BJ (cell line): ENCODE measurements around the gene PGBD1. TPM values are rescaled to one million over a fixed set of nuclear protein-coding genes. Genes with fewer than 3 reads are reported as not detected.
A peak's percentile ranks its signal among the peaks of the same experiment; 100 is the strongest.

ENCODE experiments used
- CTCF ChIA-PET: fragments of 350-600 bp; formaldehyde crosslinking; extraction: SDS; loops from one replicate; lab custom pipeline; 2021; ENCODE audit warnings: antibody characterized with exemption, inconsistent platforms; lab: Yijun Ruan, JAX
- POLR2A ChIA-PET: fragments of 300-600 bp; sonication (Branson Sonifier 250); formaldehyde crosslinking; extraction: SDS; loops from one replicate; lab custom pipeline; 2021; ENCODE audit warnings: antibody characterized with exemption; lab: Charles Lee
- DNase-seq: peaks from one replicate; pipeline ENCODE4 v3.0.0-alpha.2; 2011; ENCODE audit warnings: low read depth
- H3K27me3 ChIP-seq: 2 replicates; pipeline ENCODE4 v1.6.0; 2011; ENCODE audit warnings: low read length; ENCODE audit not compliant: control insufficient read depth, insufficient read depth
- H3K36me3 ChIP-seq: 2 replicates; pipeline ENCODE4 v1.5.1; 2011; ENCODE audit warnings: low read length; ENCODE audit not compliant: control insufficient read depth, insufficient read depth
- H3K4me3 ChIP-seq: 2 replicates; pipeline ENCODE4 v1.5.1; 2011; ENCODE audit warnings: low read depth, mild to moderate bottlenecking, control low read depth, low read length
- CTCF ChIP-seq: IDR thresholded peaks from 2 replicates; pipeline ENCODE4 v1.5.1; 2011; ENCODE audit warnings: low read depth, mild to moderate bottlenecking, control low read depth, inconsistent platforms, low read length, moderate library complexity; ENCODE audit not compliant: insufficient read depth
- polyA minus RNA-seq: library from RNA; depleted of rRNA, polyadenylated mRNA; stranded (reverse); fragments of >200 nt; gene quantifications from 2 replicates; pipeline ENCODE4 v1.2.3, GENCODE V29; 2011; rRNA and poly(A)+ RNA removed
- polyA plus RNA-seq: library from polyadenylated mRNA; depleted of rRNA; stranded (reverse); fragments of >200 nt; gene quantifications from 2 replicates; pipeline ENCODE4 v1.2.3, GENCODE V29; 2011; rRNA removed

PGBD1 gene, protein sequence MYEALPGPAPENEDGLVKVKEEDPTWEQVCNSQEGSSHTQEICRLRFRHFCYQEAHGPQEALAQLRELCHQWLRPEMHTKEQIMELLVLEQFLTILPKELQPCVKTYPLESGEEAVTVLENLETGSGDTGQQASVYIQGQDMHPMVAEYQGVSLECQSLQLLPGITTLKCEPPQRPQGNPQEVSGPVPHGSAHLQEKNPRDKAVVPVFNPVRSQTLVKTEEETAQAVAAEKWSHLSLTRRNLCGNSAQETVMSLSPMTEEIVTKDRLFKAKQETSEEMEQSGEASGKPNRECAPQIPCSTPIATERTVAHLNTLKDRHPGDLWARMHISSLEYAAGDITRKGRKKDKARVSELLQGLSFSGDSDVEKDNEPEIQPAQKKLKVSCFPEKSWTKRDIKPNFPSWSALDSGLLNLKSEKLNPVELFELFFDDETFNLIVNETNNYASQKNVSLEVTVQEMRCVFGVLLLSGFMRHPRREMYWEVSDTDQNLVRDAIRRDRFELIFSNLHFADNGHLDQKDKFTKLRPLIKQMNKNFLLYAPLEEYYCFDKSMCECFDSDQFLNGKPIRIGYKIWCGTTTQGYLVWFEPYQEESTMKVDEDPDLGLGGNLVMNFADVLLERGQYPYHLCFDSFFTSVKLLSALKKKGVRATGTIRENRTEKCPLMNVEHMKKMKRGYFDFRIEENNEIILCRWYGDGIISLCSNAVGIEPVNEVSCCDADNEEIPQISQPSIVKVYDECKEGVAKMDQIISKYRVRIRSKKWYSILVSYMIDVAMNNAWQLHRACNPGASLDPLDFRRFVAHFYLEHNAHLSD
- 3.1 and 3.4 TPM in 2 replicates for polyA plus RNA-seq
- 1.4 and 2.7 TPM in 2 replicates for polyA minus RNA-seq

DNA sequence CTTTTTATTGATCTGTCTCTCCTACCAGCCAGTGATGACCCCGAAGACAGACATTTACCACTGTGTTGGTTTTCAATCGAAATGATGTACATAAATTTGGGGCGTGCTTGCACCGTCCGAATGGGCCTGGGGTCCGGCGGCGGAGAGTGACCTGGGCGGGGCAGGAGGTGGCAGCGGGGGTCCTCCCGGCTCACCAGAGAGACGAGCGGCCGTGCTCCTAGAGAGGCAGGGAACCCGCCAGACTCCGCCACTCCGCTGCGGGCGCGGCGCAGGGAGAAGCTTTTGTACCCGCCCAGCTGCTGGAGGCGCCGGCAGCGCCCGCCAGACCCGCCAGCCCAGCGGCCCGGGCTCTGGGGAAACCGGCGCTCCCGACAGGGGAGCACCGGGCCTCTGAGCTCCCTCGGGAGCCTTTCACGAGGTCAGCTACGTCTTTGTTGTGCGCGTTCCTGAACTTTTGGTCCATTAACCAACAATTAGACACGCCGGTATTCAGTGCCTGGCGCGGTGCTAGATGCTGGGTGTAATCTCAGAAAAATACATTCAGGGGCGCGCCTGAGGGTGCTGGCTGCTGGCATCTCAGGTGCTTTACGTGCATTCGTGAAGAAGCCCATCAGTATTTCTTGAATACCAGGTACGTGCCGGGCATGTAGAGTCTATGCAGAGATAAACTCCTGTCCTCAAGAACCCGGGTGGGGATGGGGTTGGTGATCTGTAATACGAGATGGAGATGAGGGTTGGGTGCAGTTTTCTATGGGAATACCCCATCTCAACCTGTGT lies at the start of gene PGBD1:
Gene PGBD1 (plus strand): TSS at position 285 of the 777 bp plus-strand sequence. CDS start 2,242 bp downstream, outside the sequence.
- no peak for TF ChIP-seq CTCF
- Histone ChIP-seq H3K36me3 (peaks cover 6% of the 10 kb centered on the region), H3K27me3 (no peaks in the 10 kb centered on the region), H3K4me3 (peak within 1 kb of the TSS; percentile 53)
- ChIA-PET CTCF (no interaction called here), POLR2A (interaction anchor here (1.4 kb wide), 1 partner anchor 14 kb away, joined by 15 read pairs; the partner anchor contains the start of gene ZSCAN26)
- DNase-seq, result no peak

DNA sequence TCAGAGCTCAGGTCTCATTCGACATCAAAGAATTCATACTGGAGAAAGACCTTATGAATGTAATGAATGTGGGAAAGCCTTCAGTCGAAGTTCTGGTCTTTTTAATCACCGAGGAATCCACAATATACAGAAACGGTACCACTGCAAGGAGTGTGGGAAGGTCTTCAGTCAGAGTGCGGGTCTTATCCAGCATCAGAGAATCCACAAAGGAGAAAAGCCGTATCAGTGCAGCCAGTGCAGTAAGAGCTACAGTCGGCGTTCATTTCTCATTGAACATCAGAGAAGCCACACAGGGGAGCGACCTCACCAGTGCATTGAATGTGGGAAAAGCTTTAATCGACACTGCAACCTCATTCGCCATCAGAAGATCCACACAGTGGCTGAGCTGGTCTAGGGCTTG lies 48.6 kb upstream of the PGBD1 start:
- H3K36me3 ChIP-seq, result peaks cover 4% of the 10 kb centered on the region

DNA sequence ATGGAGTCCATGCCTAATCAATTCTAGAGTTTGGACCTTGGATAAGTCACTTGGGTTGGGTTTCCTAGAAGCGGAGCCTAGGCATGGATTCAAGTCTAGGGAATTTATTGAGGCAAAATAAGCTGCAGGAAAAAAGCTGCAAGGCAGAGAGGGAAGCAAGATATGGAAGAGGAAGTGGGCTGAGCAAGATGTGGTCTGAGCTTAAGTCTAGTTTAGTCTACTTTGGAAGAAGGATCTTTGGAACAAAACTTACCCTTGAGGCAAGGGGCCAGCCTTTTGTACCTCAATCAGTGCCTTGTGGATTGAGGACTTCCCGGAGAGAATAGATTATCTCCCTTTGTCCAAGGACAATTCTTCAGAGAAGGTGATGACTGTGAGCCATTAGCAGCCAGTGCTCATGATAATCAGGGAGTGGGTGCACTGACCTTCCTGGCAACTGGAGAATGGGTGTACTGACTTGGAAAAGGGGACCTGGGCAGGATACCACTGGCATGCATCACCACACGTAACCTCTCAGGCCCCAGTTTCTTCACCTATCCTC lies 45.4 kb upstream of the PGBD1 start:
- TF ChIP-seq CTCF, result no peak
- Histone ChIP-seq H3K36me3 (peaks cover 2% of the 10 kb centered on the region; the same call in 1 of the 2 replicates), H3K4me3 (no peak overlapping the region), H3K27me3 (no peaks in the 10 kb centered on the region)
- no peak for DNase-seq
- CTCF ChIA-PET, result no interaction called here
- POLR2A ChIA-PET, result no interaction called here

More for the DNA sequence above, 48.6 kb upstream of the PGBD1 start:
- no peak overlapping the region for H3K4me3 ChIP-seq
- DNase-seq, result no peak
- TF ChIP-seq CTCF, result no peak
- ChIA-PET POLR2A (no interaction called here), CTCF (no interaction called here)
- H3K27me3 ChIP-seq, result no peaks in the 10 kb centered on the region

DNA sequence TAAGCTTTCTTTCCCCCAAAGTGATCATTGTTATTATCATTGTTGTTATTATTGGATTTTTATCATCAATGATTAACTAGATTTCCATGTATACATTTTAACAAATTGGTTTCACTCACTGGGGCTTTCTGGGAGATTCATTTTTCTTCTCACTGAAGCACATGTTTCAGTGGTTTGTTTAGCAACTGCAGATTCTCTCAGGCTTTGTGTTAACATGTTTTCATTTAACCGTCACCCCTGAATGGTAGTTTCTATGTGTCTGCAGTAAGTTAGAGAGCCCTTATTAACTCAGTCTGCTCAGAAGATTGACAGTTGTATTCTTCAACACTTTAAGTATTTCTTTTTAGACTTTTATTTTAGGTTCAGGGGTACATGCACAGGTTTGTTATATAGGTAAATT lies 41.7 kb upstream of the PGBD1 start:
- POLR2A ChIA-PET, result no interaction called here

More for the DNA sequence above, 41.7 kb upstream of the PGBD1 start:
- Histone ChIP-seq H3K36me3 (no peaks in the 10 kb centered on the region), H3K27me3 (no peaks in the 10 kb centered on the region), H3K4me3 (no peak overlapping the region)
- CTCF ChIA-PET, result no interaction called here
- no peak for TF ChIP-seq CTCF
- DNase-seq, result no peak
